Measurements from ENCODE around the gene AKT3.

AKT3 gene

GRCh38 chr1:243642936-243643335, 207.1 kb downstream of the AKT3 start:
- TF ChIP-seq CTCF (conservative IDR thresholded peaks at IDR 0.05; ENCODE audit: low read depth, low read length): no peak
- DNase-seq (ENCODE audit: low read depth): peak; percentile 4
- no peak overlapping the region for H3K4me3 ChIP-seq (ENCODE audit: low read length)

GRCh38 chr1:243639027-243639658, 210.9 kb downstream of the AKT3 start:
- no peak for DNase-seq (ENCODE audit: low read depth)
- H3K4me3 ChIP-seq (ENCODE audit: low read length): no peak overlapping the region
- TF ChIP-seq CTCF (conservative IDR thresholded peaks at IDR 0.05; ENCODE audit: low read depth, low read length): no peak

- no peak for DNase-seq (ENCODE audit: low read depth)
- H3K4me3 ChIP-seq (ENCODE audit: low read length): no peak overlapping the region
- TF ChIP-seq CTCF (conservative IDR thresholded peaks at IDR 0.05; ENCODE audit: low read depth, low read length): no peak
Measured at GRCh38 chr1:243638186-243638585, 211.9 kb downstream of the AKT3 start.

- no peak for TF ChIP-seq CTCF (conservative IDR thresholded peaks at IDR 0.05; ENCODE audit: low read depth, low read length)
- H3K4me3 ChIP-seq (ENCODE audit: low read length): no peak overlapping the region
- DNase-seq (ENCODE audit: low read depth): no peak
Measured at GRCh38 chr1:243628476-243628907, 221.6 kb downstream of the AKT3 start.

DNA sequence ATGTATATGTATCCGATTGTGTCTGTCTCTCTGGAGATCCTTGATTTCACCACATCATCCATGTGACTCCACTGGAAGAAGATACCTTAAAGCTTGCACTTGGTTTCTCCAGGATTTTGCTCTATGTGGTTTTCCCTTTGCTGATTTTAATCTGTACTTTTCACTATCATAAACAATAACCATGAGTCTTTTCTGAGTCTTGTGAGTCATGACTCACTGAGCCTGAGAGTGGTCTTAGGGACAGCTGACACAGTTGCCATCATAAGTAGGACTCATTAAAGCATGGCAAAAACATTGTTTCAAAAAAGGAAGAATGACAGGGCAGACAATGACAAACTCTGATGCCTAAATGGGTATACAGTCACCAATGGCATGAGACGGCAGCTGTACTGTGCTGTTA, 226.2 kb downstream of the AKT3 start:
- DNase-seq (ENCODE audit: low read depth): peak; percentile 34
- no peak for TF ChIP-seq CTCF (conservative IDR thresholded peaks at IDR 0.05; ENCODE audit: low read depth, low read length)
- H3K4me3 ChIP-seq (ENCODE audit: low read length): no peak overlapping the region

DNA sequence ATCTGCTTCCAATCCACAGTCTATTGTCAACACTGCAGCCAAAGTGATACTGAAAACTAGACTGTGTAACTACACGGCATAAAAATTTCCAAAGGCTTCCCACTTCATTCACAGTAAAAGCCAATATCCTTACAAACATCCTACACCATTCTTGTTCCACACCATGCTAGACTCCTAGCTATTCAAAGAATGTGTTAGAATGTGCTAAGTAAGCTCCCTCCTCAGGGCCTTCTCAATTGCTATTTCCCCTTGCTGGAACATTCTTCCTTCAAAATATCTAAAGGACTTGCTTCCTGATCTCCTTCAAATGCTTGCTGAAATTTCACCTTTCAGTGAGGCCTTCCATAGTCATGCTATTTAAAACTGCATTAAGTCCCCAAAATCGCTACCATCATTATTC, 228.1 kb downstream of the AKT3 start:
- TF ChIP-seq CTCF (conservative IDR thresholded peaks at IDR 0.05; ENCODE audit: low read depth, low read length): no peak
- no peak for DNase-seq (ENCODE audit: low read depth)
- no peak overlapping the region for H3K4me3 ChIP-seq (ENCODE audit: low read length)

DNA sequence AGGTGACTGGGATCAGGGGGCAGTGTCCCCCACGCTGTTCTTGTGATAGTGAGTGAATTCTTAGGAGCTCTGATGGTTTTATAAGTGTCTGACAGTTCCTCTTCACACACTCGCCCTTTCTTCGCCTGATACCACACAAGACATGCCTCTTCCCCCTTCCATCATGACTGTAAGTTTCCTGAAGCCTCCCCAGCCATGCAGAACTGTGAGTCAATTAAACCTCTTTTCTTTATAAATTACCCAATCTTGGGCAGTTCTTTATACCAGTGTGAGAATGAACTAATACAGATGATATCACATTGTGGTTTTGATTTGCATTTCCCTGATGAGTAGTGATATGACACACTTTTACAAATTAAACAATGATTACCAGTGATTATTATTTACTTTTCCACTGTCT, 229.9 kb downstream of the AKT3 start:
- TF ChIP-seq CTCF (conservative IDR thresholded peaks at IDR 0.05; ENCODE audit: low read depth, low read length): no peak
- DNase-seq (ENCODE audit: low read depth): no peak
- no peak overlapping the region for H3K4me3 ChIP-seq (ENCODE audit: low read length)
